WI38 (cell line): ENCODE results near the gene TRIO.
"Not testable (repeated sequence)": the region's sequence is repeated elsewhere in the genome, so short reads cannot be mapped to it uniquely, and the experiment has no call there.

Source experiments
- H3K4me3 ChIP-seq: 2 replicates; pipeline ENCODE4 v1.5.1; 2011; ENCODE audit warnings: low read depth, mild to moderate bottlenecking, control low read depth, low read length
- TF ChIP-seq, protein P1 (sequence below): IDR thresholded peaks from 2 replicates; pipeline ENCODE4 v1.5.1; 2012; ENCODE audit warnings: low read depth, mild to moderate bottlenecking, control low read depth, low read length

TRIO gene

DNA sequence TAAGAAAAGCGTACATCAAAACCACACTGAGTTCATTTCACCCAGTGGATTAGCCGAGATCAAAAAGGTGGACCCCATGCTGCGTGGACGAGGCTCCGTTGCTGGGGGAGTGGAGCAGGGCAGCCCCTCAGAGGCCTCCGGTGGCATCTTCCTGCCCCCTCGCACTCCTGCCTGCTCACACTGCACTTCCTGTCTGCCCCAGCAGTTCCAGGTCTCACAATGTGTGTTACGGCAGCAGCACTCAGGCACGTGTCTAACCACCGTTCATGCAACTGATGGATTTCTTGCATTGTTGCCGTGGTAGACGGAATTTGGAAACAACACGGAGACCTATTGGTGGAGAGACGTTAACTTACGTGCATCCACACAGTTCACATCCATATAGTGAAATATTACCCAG is 241.9 kb downstream of the TRIO start:
- TF ChIP-seq, protein P1, sequence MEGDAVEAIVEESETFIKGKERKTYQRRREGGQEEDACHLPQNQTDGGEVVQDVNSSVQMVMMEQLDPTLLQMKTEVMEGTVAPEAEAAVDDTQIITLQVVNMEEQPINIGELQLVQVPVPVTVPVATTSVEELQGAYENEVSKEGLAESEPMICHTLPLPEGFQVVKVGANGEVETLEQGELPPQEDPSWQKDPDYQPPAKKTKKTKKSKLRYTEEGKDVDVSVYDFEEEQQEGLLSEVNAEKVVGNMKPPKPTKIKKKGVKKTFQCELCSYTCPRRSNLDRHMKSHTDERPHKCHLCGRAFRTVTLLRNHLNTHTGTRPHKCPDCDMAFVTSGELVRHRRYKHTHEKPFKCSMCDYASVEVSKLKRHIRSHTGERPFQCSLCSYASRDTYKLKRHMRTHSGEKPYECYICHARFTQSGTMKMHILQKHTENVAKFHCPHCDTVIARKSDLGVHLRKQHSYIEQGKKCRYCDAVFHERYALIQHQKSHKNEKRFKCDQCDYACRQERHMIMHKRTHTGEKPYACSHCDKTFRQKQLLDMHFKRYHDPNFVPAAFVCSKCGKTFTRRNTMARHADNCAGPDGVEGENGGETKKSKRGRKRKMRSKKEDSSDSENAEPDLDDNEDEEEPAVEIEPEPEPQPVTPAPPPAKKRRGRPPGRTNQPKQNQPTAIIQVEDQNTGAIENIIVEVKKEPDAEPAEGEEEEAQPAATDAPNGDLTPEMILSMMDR: no peak
- H3K4me3 ChIP-seq: no peak overlapping the region

DNA sequence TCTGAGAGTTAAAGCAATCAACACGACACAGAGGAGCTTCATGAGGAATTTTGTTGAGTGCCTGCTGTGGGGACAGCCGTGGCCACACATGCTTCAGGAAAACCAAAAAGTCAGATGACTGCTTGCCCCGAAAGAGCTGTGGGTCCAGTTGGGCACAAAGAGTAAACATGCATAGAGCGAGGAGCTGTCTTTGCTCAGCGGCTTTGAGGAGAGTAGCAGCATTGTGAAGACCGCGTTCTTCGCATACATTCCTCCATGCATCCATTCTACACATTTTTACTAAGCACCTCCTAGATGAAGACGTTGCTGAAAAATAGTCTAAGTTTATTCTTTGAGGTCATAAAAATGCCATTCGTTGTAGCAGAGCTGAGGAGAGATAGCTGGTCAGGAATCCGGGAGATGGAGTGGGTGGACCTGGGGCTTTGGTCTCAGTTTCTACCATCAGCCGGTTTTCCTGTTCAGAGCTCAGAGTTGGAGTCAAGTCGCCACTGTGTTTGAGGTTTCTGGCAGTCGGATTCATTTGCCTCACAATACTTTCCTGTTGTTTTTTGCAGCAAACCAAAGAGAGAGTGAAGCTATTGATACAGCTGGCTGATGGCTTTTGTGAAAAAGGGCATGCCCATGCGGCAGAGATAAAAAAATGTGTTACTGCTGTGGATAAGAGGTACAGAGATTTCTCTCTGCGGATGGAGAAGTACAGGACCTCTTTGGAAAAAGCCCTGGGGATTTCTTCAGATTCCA is 243.9 kb downstream of the TRIO start:
- no peak overlapping the region for H3K4me3 ChIP-seq
- TF ChIP-seq, protein P1: no peak

DNA sequence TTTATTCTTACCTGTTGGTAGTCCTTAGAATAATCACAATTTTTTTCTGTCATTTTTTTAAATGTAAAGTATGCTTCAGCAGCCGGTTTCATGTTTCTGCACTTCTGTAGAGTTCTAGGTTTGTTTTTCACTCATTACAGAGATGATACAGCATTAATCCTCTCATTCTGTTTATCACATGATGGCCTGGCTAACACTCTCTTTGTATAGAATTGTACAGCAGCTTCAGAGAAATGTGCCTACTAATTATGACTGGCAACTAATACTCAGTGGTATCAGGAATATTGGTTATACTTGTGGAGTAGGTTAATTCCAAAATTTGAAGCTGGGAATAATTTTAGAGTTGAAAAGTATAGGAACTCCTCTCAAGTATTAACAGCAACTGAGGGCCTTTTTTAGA is 245.6 kb downstream of the TRIO start:
- TF ChIP-seq, protein P1: no peak
- H3K4me3 ChIP-seq: no peak overlapping the region

DNA sequence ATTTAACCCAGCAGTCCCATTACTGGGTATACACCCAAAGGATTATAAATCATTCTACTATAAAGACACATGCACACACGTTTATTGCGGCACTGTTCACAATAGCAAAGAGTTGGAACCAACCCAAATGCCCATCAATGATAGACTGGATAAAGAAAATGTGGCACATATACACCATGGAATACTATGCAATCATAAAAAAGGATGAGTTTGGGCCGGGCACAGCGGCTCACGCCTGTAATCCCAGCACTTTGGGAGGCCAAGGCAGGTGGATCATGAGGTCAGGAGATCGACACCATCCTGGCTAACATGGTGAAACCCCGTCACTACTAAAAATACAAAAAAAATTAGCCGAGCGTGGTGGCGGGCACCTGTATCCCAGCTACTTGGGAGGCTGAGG is 249.4 kb downstream of the TRIO start:
- H3K4me3 ChIP-seq: not testable (repeated sequence)

DNA sequence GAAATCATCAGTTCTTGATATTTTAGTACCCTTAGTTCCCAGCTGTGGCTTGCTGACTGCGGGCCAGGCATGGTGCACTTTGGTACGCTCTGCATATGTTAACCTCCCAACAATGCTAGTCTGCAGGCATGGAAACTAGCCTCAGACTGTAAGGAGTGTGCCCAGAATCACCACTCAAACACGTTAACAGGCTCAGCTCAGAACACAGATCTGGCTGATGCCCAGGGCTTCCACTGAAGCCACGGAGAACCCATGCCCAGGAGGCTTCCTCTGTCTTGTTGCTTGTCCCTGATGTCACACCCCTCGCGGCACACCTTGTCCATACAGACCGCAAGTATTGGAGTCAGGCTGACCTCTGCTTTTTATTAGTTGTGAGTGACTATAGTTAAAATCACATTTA is 251.2 kb downstream of the TRIO start:
- H3K4me3 ChIP-seq: no peak overlapping the region
- TF ChIP-seq, protein P1: no peak

DNA sequence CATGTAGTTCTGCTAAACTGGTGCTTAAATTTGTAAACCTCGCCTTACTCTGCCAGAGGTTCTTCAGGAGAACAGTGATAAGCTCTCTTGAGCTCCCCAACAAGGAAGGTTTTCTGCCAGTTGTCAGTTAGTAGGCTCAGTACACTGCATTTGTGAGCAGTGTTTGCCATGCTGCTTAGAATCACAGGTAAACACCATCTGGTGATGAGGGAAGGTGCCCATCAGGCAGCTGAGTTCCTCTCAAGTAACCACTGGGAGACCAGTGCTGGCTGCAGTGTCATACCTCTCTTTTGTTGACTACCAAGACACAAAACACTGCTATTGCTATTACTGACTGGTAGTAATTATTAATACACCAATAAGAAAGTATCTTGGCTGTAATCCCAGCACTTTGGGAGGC is 252.3 kb downstream of the TRIO start:
- no peak overlapping the region for H3K4me3 ChIP-seq
- TF ChIP-seq, protein P1: no peak

DNA sequence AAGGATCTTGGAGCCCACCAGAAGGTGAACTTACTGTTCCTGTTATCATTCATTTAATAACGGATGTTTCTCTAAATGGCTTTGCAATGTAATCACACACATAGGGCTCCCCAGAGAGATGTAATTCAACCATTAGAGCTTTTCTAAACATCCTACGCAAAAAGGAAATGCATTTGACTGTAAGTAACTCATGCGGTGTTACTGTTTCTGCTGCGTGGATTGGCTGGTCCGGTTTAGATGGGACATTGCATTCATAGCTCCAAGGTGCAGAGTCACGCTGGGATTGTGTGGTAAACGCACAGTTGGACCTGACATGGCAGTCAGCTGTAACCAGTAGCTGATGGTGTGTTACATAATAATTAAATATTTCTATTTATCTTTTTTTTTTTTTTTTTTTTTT is 252.9 kb downstream of the TRIO start:
- TF ChIP-seq, protein P1: no peak
- no peak overlapping the region for H3K4me3 ChIP-seq

DNA sequence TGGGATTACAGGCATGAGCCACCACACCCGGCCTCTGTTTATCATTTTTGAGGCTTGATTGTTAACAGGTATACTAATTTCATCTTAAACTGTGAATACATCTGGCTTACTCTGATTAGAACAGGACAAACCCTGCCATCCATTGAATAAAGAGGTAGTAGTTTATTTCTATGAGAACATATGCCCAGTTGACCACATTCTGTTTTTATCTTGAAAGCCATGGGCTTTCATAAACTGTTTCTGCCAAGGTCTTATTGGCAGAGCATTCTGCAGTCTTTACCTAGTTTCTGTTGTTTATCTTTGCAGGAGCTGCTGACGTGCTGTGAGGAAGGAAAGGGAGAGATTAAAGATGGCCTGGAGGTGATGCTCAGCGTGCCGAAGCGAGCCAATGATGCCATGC is 253.6 kb downstream of the TRIO start:
- TF ChIP-seq, protein P1: no peak
- no peak overlapping the region for H3K4me3 ChIP-seq
